Measurements from ENCODE around the gene HAUS2. TPM values are rescaled to one million over a fixed set of nuclear protein-coding genes. Genes with fewer than 3 reads are reported as not detected.

HAUS2 gene
- total and polyA plus RNA-seq, 2 donors (not counting 3 experiments of a cell fraction or from before 2014, with no cell fraction given) = 12.6 to 33.5 TPM

GRCh38 chr15:42503825-42504224, 44.8 kb upstream of the HAUS2 start:
- Histone ChIP-seq H3K9ac (replicated peaks; ENCODE audit: extremely low read depth, insufficient read depth, low read length) (no peak overlapping the region), H4K20me1 (replicated peaks; ENCODE audit: control insufficient read depth, extremely low read depth, insufficient read depth, low read length) (no peaks in the 10 kb centered on the region), H3K79me2 (ENCODE audit: control insufficient read depth, insufficient read depth, low read length) (peaks cover 89% of the 10 kb centered on the region), H3K27ac (ENCODE audit: insufficient read depth, low read depth, low read length) (no peak overlapping the region), H3K27me3 (ENCODE audit: control insufficient read depth in 2 of 2, insufficient read depth in 2 of 2, low read length in 2 of 2) (no peaks in the 10 kb centered on the region), H3K36me3 (ENCODE audit: control insufficient read depth in 2 of 2, extremely low read depth in 1 of 2, insufficient read depth in 2 of 2, low read length in 2 of 2) (no peaks in the 10 kb centered on the region), H3K4me1 (ENCODE audit: control insufficient read depth, extremely low read depth, insufficient read depth, low read length) (peaks cover 36% of the 10 kb centered on the region), H3K9me3 (replicated peaks; ENCODE audit: control insufficient read depth, insufficient read depth, low read length) (no peaks in the 10 kb centered on the region), H3K4me2 (ENCODE audit: insufficient read depth, low read length) (no peak overlapping the region), H2AFZ (ENCODE audit: low read depth, low read length) (no peak overlapping the region), H3K4me3 (replicated peaks in 1 of 3; ENCODE audit: insufficient read depth in 1 of 3, low read depth in 1 of 3, low read length in 3 of 3) (no peak overlapping the region), H3K9me1 (replicated peaks; ENCODE audit: control insufficient read depth, extremely low read depth, insufficient read depth, low read length) (no peaks in the 10 kb centered on the region)
- ChIA-PET CTCF (interaction anchor here (1.2 kb wide), 1 partner anchor 13 kb away, joined by 3 read pairs; no protein-coding TSS in a partner anchor), POLR2A (no interaction called here)
- intact Hi-C loops (cut with micrococcal nuclease) = no loop called here
- dilution Hi-C loops (cut with MboI; ENCODE audit: extremely low pct_ligation_motif_present, low sequenced_read_pairs) = no loop called here
- FAIRE-seq (no peak), DNase-seq (ENCODE audit: low read depth, low spot score) (no peak)
- TF ChIP-seq, protein P1, sequence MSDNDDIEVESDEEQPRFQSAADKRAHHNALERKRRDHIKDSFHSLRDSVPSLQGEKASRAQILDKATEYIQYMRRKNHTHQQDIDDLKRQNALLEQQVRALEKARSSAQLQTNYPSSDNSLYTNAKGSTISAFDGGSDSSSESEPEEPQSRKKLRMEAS (IDR thresholded peaks at IDR 0.05; ENCODE audit: insufficient read depth, insufficient read length) = no peak
- TF ChIP-seq FOS (IDR thresholded peaks at IDR 0.05; ENCODE audit: borderline replicate concordance, insufficient read depth, low read length) (no peak), POLR2A (IDR thresholded peaks at IDR 0.05; ENCODE audit: low read depth, low read length) (no peak), JUN (IDR thresholded peaks at IDR 0.05; ENCODE audit: borderline replicate concordance, insufficient read depth, insufficient read length, low read depth) (no peak), MYC (IDR thresholded peaks at IDR 0.05; ENCODE audit: low read depth, low read length) (no peak), EZH2 (IDR thresholded peaks at IDR 0.05; ENCODE audit: borderline replicate concordance, low read depth, low read length, severe bottlenecking) (no peak), POLR2AphosphoS5 (IDR thresholded peaks at IDR 0.05; ENCODE audit: insufficient read depth, low read depth, low read length) (no peak), GATA2 (IDR thresholded peaks at IDR 0.05; ENCODE audit: insufficient read depth, insufficient read length, low read depth, low read length) (no peak)
- TF ChIP-seq, protein P2, sequence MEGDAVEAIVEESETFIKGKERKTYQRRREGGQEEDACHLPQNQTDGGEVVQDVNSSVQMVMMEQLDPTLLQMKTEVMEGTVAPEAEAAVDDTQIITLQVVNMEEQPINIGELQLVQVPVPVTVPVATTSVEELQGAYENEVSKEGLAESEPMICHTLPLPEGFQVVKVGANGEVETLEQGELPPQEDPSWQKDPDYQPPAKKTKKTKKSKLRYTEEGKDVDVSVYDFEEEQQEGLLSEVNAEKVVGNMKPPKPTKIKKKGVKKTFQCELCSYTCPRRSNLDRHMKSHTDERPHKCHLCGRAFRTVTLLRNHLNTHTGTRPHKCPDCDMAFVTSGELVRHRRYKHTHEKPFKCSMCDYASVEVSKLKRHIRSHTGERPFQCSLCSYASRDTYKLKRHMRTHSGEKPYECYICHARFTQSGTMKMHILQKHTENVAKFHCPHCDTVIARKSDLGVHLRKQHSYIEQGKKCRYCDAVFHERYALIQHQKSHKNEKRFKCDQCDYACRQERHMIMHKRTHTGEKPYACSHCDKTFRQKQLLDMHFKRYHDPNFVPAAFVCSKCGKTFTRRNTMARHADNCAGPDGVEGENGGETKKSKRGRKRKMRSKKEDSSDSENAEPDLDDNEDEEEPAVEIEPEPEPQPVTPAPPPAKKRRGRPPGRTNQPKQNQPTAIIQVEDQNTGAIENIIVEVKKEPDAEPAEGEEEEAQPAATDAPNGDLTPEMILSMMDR (IDR thresholded peaks at IDR 0.05; ENCODE audit: extremely low read depth in 1 of 2, insufficient read depth in 1 of 2, low read depth in 1 of 2, low read length in 2 of 2) = no peak
- no TSS peak for BruUV-seq (replicated peaks)

Measured in endothelial cell of umbilical vein (primary cell).